ENCODE measurements around the gene SPECC1. TPM values are rescaled to one million over a fixed set of nuclear protein-coding genes. Genes with fewer than 3 reads are reported as not detected.
A peak's percentile ranks its signal among the peaks of the same experiment; 100 is the strongest.

Gene SPECC1
- total and polyA plus RNA-seq, 10 of the 15 experiments (the other 5 are each of a cell fraction or from before 2014, with no cell fraction given) = 6.4 to 40.6 (median 23.9) TPM

DNA sequence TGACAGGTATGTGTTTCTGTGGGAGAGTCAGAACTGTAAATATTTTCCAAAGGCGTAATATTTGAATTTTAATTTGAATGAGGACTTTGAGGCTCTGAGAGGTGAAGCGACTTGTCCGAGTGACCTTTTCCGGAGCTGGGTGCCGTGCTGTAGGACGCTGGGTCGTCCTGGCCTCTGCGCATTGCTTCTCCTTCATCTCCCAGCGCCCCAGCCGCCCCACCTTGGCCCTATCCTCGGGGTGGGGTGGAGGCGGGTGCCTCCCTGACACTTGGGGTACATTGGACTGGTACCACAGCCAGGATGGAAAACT is 147.8 kb downstream of the SPECC1 start:
- H3K36me3 ChIP-seq (ENCODE audit: control insufficient read depth in 2 of 2, insufficient read depth in 2 of 2, low read length in 1 of 2) = no peaks in the 10 kb centered on the region
- H3K4me1 ChIP-seq (ENCODE audit: control insufficient read depth, insufficient read depth, low read length) = peaks cover 20% of the 10 kb centered on the region
- no peak overlapping the region for H3K27ac ChIP-seq (ENCODE audit: control insufficient read depth, insufficient read depth)
- ATAC-seq (no peak), DNase-seq (ENCODE audit: low read depth, low spot score) (no peak), FAIRE-seq (no peak)
- SMC1A ChIA-PET (ENCODE audit: uncharacterized antibody, unreplicated experiment) = interaction anchor here (2.1 kb wide), 1 partner anchor 47 kb away, joined by 6 read pairs; no protein-coding TSS in a partner anchor
- peak overlapping the region; percentile 77 for H3K4me3 ChIP-seq
- H3K9me3 ChIP-seq (replicated peaks; ENCODE audit: control insufficient read depth, insufficient read depth, low read length) = no peaks in the 10 kb centered on the region
- peak overlapping the region; percentile 70; the same call in 1 of the 2 replicates for H3K4me2 ChIP-seq (ENCODE audit: control insufficient read depth, insufficient read depth)
- WGBS (ENCODE audit: insufficient coverage, insufficient replicate concordance, low lambda C conversion rate, missing lambda C conversion rate) = 57% methylated on average over 12 of the region's 12 CpGs
- RAD21 ChIA-PET (ENCODE audit: unreplicated experiment) = no interaction called here
- CTCF ChIA-PET = no interaction called here
- intact Hi-C loops (cut with micrococcal nuclease; ENCODE audit: unreplicated experiment) (no loop called here), in situ Hi-C loops (cut with MboI) (no loop called here)
- no peaks in the 10 kb centered on the region; the same call in 1 of the 2 replicates for H4K20me1 ChIP-seq (ENCODE audit: control insufficient read depth, insufficient read depth)
- POLR2A ChIA-PET = no interaction called here
- H3K79me2 ChIP-seq (ENCODE audit: control insufficient read depth, insufficient read depth, low read length) = peaks cover 11% of the 10 kb centered on the region
- BruUV-seq (replicated peaks) = TSS peak; percentile 68
- no peak overlapping the region for H2AFZ ChIP-seq (ENCODE audit: control insufficient read depth, low read depth, low read length)
- no peaks in the 10 kb centered on the region for H3K27me3 ChIP-seq (replicated peaks in 1 of 2; ENCODE audit: control insufficient read depth in 2 of 2, insufficient read depth in 2 of 2, low read length in 1 of 2)
- peak overlapping the region; percentile 64 for H3K9ac ChIP-seq (ENCODE audit: control insufficient read depth, insufficient read depth, low read length)
- TF ChIP-seq BMI1 (IDR thresholded peaks at IDR 0.05; ENCODE audit: borderline replicate concordance) (no peak), JUNB (IDR thresholded peaks at IDR 0.05) (no peak), GABPA (IDR thresholded peaks at IDR 0.05; ENCODE audit: low read depth) (no peak), MYC (IDR thresholded peaks at IDR 0.05; ENCODE audit: insufficient read depth, insufficient read length, insufficient replicate concordance, low read length, severe bottlenecking) (no peak), ZBED1 (IDR thresholded peaks at IDR 0.05; ENCODE audit: borderline replicate concordance) (no peak), SUZ12 (IDR thresholded peaks at IDR 0.05; ENCODE audit: unreplicated experiment) (no peak), SPI1 (IDR thresholded peaks at IDR 0.05; ENCODE audit: borderline replicate concordance, insufficient read depth, low read depth, low read length) (no peak), REST (IDR thresholded peaks at IDR 0.05; ENCODE audit: low read depth, low read length) (no peak), JUND (IDR thresholded peaks at IDR 0.05; ENCODE audit: low read depth, low read length) (no peak), CHD1 (IDR thresholded peaks at IDR 0.05; ENCODE audit: low read depth, low read length) (no peak), BACH1 (IDR thresholded peaks at IDR 0.05; ENCODE audit: borderline replicate concordance) (no peak), RFX5 (IDR thresholded peaks at IDR 0.05; ENCODE audit: low read depth, low read length) (no peak), KAT2A (conservative IDR thresholded peaks at IDR 0.05; ENCODE audit: control insufficient read depth, low read depth, low read length) (no peak), TCF3 (IDR thresholded peaks at IDR 0.05; ENCODE audit: borderline replicate concordance, insufficient read depth, low read depth, low read length) (no peak), RBBP5 (conservative IDR thresholded peaks at IDR 0.05) (no peak), SREBF2 (IDR thresholded peaks at IDR 0.05; ENCODE audit: low read length) (no peak), ATF7 (IDR thresholded peaks at IDR 0.05; ENCODE audit: low read depth) (no peak)
- TF ChIP-seq, protein P1, sequence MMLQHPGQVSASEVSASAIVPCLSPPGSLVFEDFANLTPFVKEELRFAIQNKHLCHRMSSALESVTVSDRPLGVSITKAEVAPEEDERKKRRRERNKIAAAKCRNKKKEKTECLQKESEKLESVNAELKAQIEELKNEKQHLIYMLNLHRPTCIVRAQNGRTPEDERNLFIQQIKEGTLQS (IDR thresholded peaks at IDR 0.05; ENCODE audit: borderline replicate concordance, extremely low read depth, low read depth, low read length) = no peak
- TF ChIP-seq, protein P2, sequence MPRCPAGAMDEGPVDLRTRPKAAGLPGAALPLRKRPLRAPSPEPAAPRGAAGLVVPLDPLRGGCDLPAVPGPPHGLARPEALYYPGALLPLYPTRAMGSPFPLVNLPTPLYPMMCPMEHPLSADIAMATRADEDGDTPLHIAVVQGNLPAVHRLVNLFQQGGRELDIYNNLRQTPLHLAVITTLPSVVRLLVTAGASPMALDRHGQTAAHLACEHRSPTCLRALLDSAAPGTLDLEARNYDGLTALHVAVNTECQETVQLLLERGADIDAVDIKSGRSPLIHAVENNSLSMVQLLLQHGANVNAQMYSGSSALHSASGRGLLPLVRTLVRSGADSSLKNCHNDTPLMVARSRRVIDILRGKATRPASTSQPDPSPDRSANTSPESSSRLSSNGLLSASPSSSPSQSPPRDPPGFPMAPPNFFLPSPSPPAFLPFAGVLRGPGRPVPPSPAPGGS (IDR thresholded peaks at IDR 0.05; ENCODE audit: borderline replicate concordance, insufficient read depth, low read depth, low read length, poor library complexity, severe bottlenecking) = no peak
